Stomach (tissue), 9 donors: Measurements from ENCODE around the gene USP34. TPM values are rescaled to one million over a fixed set of nuclear protein-coding genes. Genes with fewer than 3 reads are reported as not detected.

ENCODE experiments used
- DNase-seq, 2 donors: peaks; one replicate each; pipeline versions ENCODE4 v3.0.0 to v3.0.0-alpha.2; 2013 to 2019
- H3K27ac ChIP-seq, 5 donors: fragments of 200-600 bp in 4 of 5; sonication (generic) in 4 of 5; one replicate each; pipeline ENCODE4 v1.5.1; 2013 to 2019; ENCODE audit warnings: mild to moderate bottlenecking in 1 of 5, moderate library complexity in 1 of 5
- H3K27me3 ChIP-seq, 3 donors: fragments of 200-600 bp; sonication (generic); one replicate each; pipeline ENCODE4 v1.5.1; 2017 to 2019; ENCODE audit warnings: mixed run types in 1 of 3
- H3K36me3 ChIP-seq, 4 donors: fragments of 200-600 bp; sonication (generic); 1 replicate in 3 of 4; 2 replicates in 1 of 4; pipeline ENCODE4 v1.5.1; 2016 to 2019
- H3K4me1 ChIP-seq, 4 donors: fragments of 200-600 bp; sonication (generic); one replicate each; pipeline ENCODE4 v1.5.1; 2016 to 2019
- H3K4me3 ChIP-seq, 4 donors: fragments of 200-600 bp; sonication (generic) in 3 of 4; one replicate each; pipeline ENCODE4 v1.5.1; 2016 to 2019; ENCODE audit warnings: mild to moderate bottlenecking in 1 of 4
- H3K9me3 ChIP-seq, 4 donors: fragments of 200-600 bp; sonication (generic); one replicate each; pipeline ENCODE4 v1.5.1; 2016 to 2019
- CTCF ChIP-seq, 7 experiments: fragments of 450-650 bp in 4 of 7; fragments of 200-600 bp in 3 of 7; sonication (generic) in 3 of 7; IDR thresholded peaks; one replicate each; pipeline ENCODE4 v1.5.1; 2016 to 2019; ENCODE audit warnings: antibody characterized with exemption in 7 of 7, control low read depth in 2 of 7, mild to moderate bottlenecking in 1 of 7
- EP300 ChIP-seq: sonication (generic); formaldehyde crosslinking; IDR thresholded peaks from one replicate; pipeline ENCODE4 v1.6.1; 2017; ENCODE audit warnings: antibody characterized with exemption
- POLR2A ChIP-seq, 4 donors: fragments of 450-650 bp; IDR thresholded peaks; one replicate each; pipeline ENCODE4 v1.6.1; 2016; ENCODE audit warnings: antibody characterized with exemption in 4 of 4, control low read depth in 2 of 4, mild to moderate bottlenecking in 1 of 4, moderate library complexity in 1 of 4
- POLR2AphosphoS5 ChIP-seq, 3 donors: sonication (generic); formaldehyde crosslinking; IDR thresholded peaks; one replicate each; pipeline ENCODE4 v1.6.1; 2016; ENCODE audit warnings: antibody characterized with exemption in 3 of 3
- WGBS, 5 donors: extraction: QIAGEN DNeasy Blood & Tissue Kit in 3 of 5; methylation state at CpG; one replicate each; pipeline versions ENCODE4 v1.1.5 to v1.1.7; 2013 to 2018; 5-methylcytosine and 5-hydroxymethylcytosine counted together
- intact Hi-C: fragments of 100-400 bp; cut with DNase I; formaldehyde crosslinking; loops from one replicate; pipeline ENCODE4 v1.15.1; 2023; ENCODE audit warnings: low total_unique reads
- polyA plus RNA-seq, 3 donors: library from polyadenylated mRNA; stranded (reverse); fragments of 200-250 nt; gene quantifications; one replicate each; pipeline ENCODE4 v1.2.3, GENCODE V29; 2013
- total RNA-seq, 5 donors: library from RNA; depleted of rRNA; stranded (reverse); fragments of >200 nt; gene quantifications; one replicate each; pipeline versions ENCODE4 v1.1.0 to v1.2.3, GENCODE V29; 2014 to 2016
- donor health status: healthy with polysubstance abuse.
- donor health status: Bipolar disorder and iron deficiency.
- donor health status: healthy.

USP34 gene
- total and polyA plus RNA-seq, 8 donors = 21.1 to 300 (median 73.2) TPM

- no peak for DNase-seq
- no peaks in the 10 kb centered on the region for H3K27me3 ChIP-seq
- intact Hi-C loops = no loop called here
- no peak for TF ChIP-seq POLR2AphosphoS5 (IDR thresholded peaks at IDR 0.05)
- no peak for TF ChIP-seq CTCF (IDR thresholded peaks at IDR 0.05)
- no peak for TF ChIP-seq POLR2A (IDR thresholded peaks at IDR 0.05)
- no peak for TF ChIP-seq EP300
- 92 to 97% (median 95%) methylated on average over 1 of the region's 1 CpG for WGBS, 5 donors
- H3K9me3 ChIP-seq = no peaks in the 10 kb centered on the region
- H3K36me3 ChIP-seq = peaks cover 0 to 95% (median 83%) of the 10 kb centered on the region in 4 donors
- no peak overlapping the region for H3K4me3 ChIP-seq
- no peaks in the 10 kb centered on the region for H3K4me1 ChIP-seq
- H3K27ac ChIP-seq = no peak overlapping the region
Observed at GRCh38 chr2:61318553-61318952, 152.3 kb downstream of the USP34 start.

GRCh38 chr2:61295981-61296380 is 174.9 kb downstream of the USP34 start:
- WGBS, 5 donors = 83 to 90% (median 86%) methylated on average over 3 of the region's 3 CpGs
- Histone ChIP-seq H3K4me3 (no peak overlapping the region), H3K27ac (no peak overlapping the region), H3K27me3 (no peaks in the 10 kb centered on the region), H3K4me1 (no peaks in the 10 kb centered on the region), H3K36me3 (peaks cover 25 to 86% (median 76%) of the 10 kb centered on the region in 4 donors), H3K9me3 (no peaks in the 10 kb centered on the region)
- TF ChIP-seq EP300 (no peak), CTCF (IDR thresholded peaks at IDR 0.05) (no peak), POLR2AphosphoS5 (IDR thresholded peaks at IDR 0.05) (no peak), POLR2A (IDR thresholded peaks at IDR 0.05) (no peak)
- intact Hi-C loops = no loop called here
- no peak for DNase-seq

- Histone ChIP-seq H3K4me3 (no peak overlapping the region), H3K9me3 (no peaks in the 10 kb centered on the region), H3K27ac (no peak overlapping the region), H3K36me3 (peaks cover 17 to 73% (median 67%) of the 10 kb centered on the region in 4 donors), H3K27me3 (no peaks in the 10 kb centered on the region), H3K4me1 (peaks cover 0 to 9% (median 4%) of the 10 kb centered on the region in 4 donors)
- DNase-seq = no peak
- TF ChIP-seq CTCF (IDR thresholded peaks at IDR 0.05) = no peak
- TF ChIP-seq POLR2AphosphoS5 (IDR thresholded peaks at IDR 0.05) = no peak
- no peak for TF ChIP-seq EP300
- no peak for TF ChIP-seq POLR2A (IDR thresholded peaks at IDR 0.05)
- 68 to 93% (median 81%) methylated on average over 5 of the region's 5 CpGs for WGBS, 5 donors
- intact Hi-C loops = no loop called here
Observed at GRCh38 chr2:61291851-61292575, 178.9 kb downstream of the USP34 start.

DNA sequence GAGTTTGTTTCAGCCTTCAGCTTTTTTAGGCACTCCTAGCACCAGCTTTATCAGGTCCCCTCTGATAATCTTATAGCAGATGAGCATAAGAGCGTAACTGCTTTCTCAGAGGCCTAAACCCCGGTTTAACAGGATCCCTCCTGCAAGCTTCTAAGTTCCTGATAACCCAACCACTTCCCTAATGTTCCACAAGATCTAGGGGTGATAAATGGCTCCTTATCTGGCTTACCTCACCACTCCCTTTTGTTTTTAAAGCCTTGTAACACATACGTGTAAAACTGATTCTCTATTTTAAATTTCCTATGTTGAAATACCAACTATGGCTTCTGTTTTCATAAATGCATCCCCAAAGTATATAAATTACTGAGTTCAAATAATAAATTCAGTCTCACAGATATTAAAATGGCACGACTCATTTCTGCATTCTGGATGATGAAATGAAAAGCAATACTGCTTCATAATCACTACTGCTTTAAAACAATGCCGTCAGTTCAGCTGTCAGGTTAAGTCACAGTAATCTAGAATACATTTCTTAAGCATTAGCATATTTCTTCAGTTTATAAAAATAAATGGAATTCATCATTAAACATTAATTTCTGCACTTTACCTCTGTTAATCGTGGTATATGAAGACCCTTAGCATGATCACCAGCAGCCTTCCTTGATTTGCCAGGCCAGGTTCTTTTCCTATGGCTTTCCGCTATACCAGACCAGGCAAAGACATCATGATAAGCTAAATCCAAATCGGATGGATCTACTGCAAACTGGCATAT is 182.6 kb downstream of the USP34 start:
- no peak overlapping the region for H3K4me3 ChIP-seq
- TF ChIP-seq CTCF (IDR thresholded peaks at IDR 0.05) = no peak
- no peaks in the 10 kb centered on the region for H3K9me3 ChIP-seq
- peak in 1 of 2 donors; percentile 3 for DNase-seq
- H3K27ac ChIP-seq = no peak overlapping the region
- no peaks in the 10 kb centered on the region for H3K27me3 ChIP-seq
- 66 to 73% (median 68%) methylated on average over 8 of the region's 8 CpGs for WGBS, 5 donors
- peaks cover 0 to 52% (median 43%) of the 10 kb centered on the region in 4 donors for H3K36me3 ChIP-seq
- intact Hi-C loops = no loop called here
- peaks cover 0 to 9% (median 4%) of the 10 kb centered on the region in 4 donors for H3K4me1 ChIP-seq
